Measurements from ENCODE around the gene GPR160.

- TF ChIP-seq CTCF (conservative IDR thresholded peaks at IDR 0.05 in 1 of 2, IDR thresholded peaks at IDR 0.05 in 1 of 2; ENCODE audit: extremely low read depth in 1 of 2, insufficient read depth in 1 of 2, low read depth in 1 of 2, low read length in 2 of 2) (no peak), EZH2 (IDR thresholded peaks at IDR 0.05; ENCODE audit: borderline replicate concordance, low read length) (no peak)
These were observed 27.3 kb upstream of the GPR160 start for GRCh38 chr3:170010498-170010897.
